Nephron progenitor cell (in vitro differentiated cells): ENCODE results near the gene MEMO1.

ENCODE experiments used
- DNase-seq: peaks from one replicate; pipeline ENCODE4 v3.0.0; 2021
- H3K27ac Mint-ChIP-seq: 2 replicates; pipeline ENCODE4 v1.8.0; 2021; ENCODE audit warnings: mild to moderate bottlenecking, moderate library complexity, mixed read lengths
- H3K27me3 Mint-ChIP-seq: 2 replicates; pipeline ENCODE4 v1.8.0; 2021; ENCODE audit warnings: mild to moderate bottlenecking, low read depth, mixed read lengths; ENCODE audit not compliant: poor library complexity
- H3K36me3 Mint-ChIP-seq: 2 replicates; pipeline ENCODE4 v1.8.0; 2021; ENCODE audit warnings: low read depth, mixed read lengths
- H3K4me1 Mint-ChIP-seq: 2 replicates; pipeline ENCODE4 v1.8.0; 2021; ENCODE audit warnings: mixed read lengths
- H3K4me3 Mint-ChIP-seq: 2 replicates; pipeline ENCODE4 v1.8.0; 2021; ENCODE audit warnings: mild to moderate bottlenecking, moderate library complexity, mixed read lengths
- H3K9me3 Mint-ChIP-seq: 2 replicates; pipeline ENCODE4 v1.8.0; 2021; ENCODE audit warnings: mild to moderate bottlenecking, moderate library complexity, mixed read lengths
- TF ChIP-seq, protein P1 (sequence below): fragments of 200-600 bp; sonication (generic); IDR thresholded peaks from 2 replicates; pipeline ENCODE4 v1.5.0; 2021; ENCODE audit warnings: antibody characterized with exemption

The MEMO1 gene

DNA sequence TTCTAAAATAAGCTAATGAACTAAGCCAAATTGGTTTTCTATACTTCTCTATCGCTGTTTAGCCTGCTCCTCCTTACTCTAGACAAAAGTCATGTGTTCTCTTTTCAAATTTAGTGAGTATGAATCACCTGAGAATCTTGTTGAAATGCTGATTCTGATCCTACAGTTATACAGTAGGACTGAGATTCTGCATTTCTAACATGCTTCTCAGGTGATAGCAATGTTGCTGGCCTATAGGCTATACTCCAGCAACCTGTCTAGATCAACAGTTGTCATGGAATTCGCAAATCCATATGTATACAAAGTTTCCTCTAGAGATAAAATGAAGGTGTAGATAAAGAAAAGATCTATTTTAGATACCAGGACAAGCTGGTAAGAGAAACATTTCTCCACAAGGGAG is 62.9 kb downstream of the MEMO1 start:
- Mint-ChIP-seq H3K4me3 (no peak overlapping the region), H3K36me3 (peaks cover 23% of the 10 kb centered on the region), H3K27ac (no peak overlapping the region), H3K9me3 (no peaks in the 10 kb centered on the region), H3K27me3 (no peaks in the 10 kb centered on the region), H3K4me1 (no peaks in the 10 kb centered on the region)
- TF ChIP-seq, protein P1, sequence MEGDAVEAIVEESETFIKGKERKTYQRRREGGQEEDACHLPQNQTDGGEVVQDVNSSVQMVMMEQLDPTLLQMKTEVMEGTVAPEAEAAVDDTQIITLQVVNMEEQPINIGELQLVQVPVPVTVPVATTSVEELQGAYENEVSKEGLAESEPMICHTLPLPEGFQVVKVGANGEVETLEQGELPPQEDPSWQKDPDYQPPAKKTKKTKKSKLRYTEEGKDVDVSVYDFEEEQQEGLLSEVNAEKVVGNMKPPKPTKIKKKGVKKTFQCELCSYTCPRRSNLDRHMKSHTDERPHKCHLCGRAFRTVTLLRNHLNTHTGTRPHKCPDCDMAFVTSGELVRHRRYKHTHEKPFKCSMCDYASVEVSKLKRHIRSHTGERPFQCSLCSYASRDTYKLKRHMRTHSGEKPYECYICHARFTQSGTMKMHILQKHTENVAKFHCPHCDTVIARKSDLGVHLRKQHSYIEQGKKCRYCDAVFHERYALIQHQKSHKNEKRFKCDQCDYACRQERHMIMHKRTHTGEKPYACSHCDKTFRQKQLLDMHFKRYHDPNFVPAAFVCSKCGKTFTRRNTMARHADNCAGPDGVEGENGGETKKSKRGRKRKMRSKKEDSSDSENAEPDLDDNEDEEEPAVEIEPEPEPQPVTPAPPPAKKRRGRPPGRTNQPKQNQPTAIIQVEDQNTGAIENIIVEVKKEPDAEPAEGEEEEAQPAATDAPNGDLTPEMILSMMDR = no peak
- DNase-seq = no peak

GRCh38 chr2:31946838-31947237 is 64.0 kb downstream of the MEMO1 start:
- H3K36me3 Mint-ChIP-seq = peaks cover 26% of the 10 kb centered on the region

DNA sequence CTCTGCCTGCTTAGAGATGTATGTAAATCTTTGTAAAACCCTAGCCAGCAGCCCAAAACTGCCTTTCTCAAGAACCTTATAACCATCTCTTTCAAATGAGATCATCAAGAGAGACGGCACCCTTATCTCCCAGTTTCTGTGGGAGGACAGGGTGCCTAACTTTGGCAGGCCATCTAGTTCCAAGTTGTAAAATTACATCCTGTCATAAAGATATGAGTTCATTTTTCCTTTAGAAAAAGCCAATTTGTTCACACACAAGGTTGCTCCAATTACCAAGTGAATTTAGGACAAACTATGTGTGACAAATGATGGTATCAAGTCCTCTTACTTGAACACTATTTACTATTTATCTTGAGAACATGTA is 65.3 kb downstream of the MEMO1 start:
- Mint-ChIP-seq H3K9me3 (no peaks in the 10 kb centered on the region), H3K36me3 (peaks cover 21% of the 10 kb centered on the region), H3K4me3 (no peak overlapping the region), H3K4me1 (no peaks in the 10 kb centered on the region), H3K27ac (no peak overlapping the region), H3K27me3 (no peaks in the 10 kb centered on the region)
- TF ChIP-seq, protein P1 = no peak
- DNase-seq = no peak

More at GRCh38 chr2:31946838-31947237, 64.0 kb downstream of the MEMO1 start:
- H3K27ac Mint-ChIP-seq = no peak overlapping the region
- no peaks in the 10 kb centered on the region for H3K4me1 Mint-ChIP-seq
- H3K9me3 Mint-ChIP-seq = no peaks in the 10 kb centered on the region
- no peak overlapping the region for H3K4me3 Mint-ChIP-seq
- no peak for DNase-seq
- no peaks in the 10 kb centered on the region for H3K27me3 Mint-ChIP-seq
- TF ChIP-seq, protein P1 = no peak

GRCh38 chr2:31944828-31945571 is 65.8 kb downstream of the MEMO1 start:
- peaks cover 21% of the 10 kb centered on the region for H3K36me3 Mint-ChIP-seq
- TF ChIP-seq, protein P1 = no peak
- H3K9me3 Mint-ChIP-seq = no peaks in the 10 kb centered on the region
- no peaks in the 10 kb centered on the region for H3K4me1 Mint-ChIP-seq
- H3K27me3 Mint-ChIP-seq = no peaks in the 10 kb centered on the region
- no peak overlapping the region for H3K4me3 Mint-ChIP-seq
- DNase-seq = no peak
- H3K27ac Mint-ChIP-seq = no peak overlapping the region

DNA sequence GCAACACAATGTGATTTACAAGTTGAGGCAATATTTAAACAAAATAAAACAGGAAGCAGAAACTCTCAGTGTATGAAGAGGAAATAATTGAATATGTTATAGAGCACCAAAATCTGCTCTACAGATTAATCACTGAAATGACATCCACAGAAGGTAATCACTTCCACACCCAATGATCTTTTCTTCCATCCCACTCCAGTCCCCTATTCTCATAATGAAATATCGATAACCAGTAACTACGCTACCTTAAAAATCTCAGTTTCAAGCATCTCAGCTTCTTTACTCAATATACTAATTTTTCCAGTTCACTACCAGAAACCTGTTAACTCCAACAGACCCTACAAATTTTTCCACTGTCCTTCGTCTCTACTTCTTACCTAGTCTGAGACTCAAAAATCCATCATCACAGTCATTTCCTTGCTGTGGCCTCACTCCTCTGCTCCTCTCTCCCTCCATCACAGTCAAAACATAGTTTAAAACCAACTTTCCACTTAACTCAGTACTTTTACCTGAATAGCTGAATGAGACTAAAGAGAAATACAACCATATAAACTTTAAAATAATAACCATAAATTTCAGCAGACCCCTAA is 67.1 kb downstream of the MEMO1 start:
- Mint-ChIP-seq H3K4me1 (no peaks in the 10 kb centered on the region), H3K4me3 (no peak overlapping the region), H3K27ac (no peak overlapping the region), H3K9me3 (no peaks in the 10 kb centered on the region), H3K36me3 (peaks cover 16% of the 10 kb centered on the region), H3K27me3 (no peaks in the 10 kb centered on the region)
- TF ChIP-seq, protein P1 = no peak
- DNase-seq = no peak

- H3K9me3 Mint-ChIP-seq = no peaks in the 10 kb centered on the region
- H3K27ac Mint-ChIP-seq = no peak overlapping the region
- TF ChIP-seq, protein P1 = no peak
- peaks cover 16% of the 10 kb centered on the region for H3K36me3 Mint-ChIP-seq
- no peak overlapping the region for H3K4me3 Mint-ChIP-seq
- H3K4me1 Mint-ChIP-seq = no peaks in the 10 kb centered on the region
- no peaks in the 10 kb centered on the region for H3K27me3 Mint-ChIP-seq
- no peak for DNase-seq
These were observed 69.9 kb downstream of the MEMO1 start for GRCh38 chr2:31940920-31941319.
